GM18909 (cell line): ENCODE results near the gene DUSP9.
"Not testable (repeated sequence)": the region's sequence is repeated elsewhere in the genome, so short reads cannot be mapped to it uniquely, and the experiment has no call there.

Source experiments
- ATAC-seq: cut with Tn5 transposase; IDR thresholded peaks from one replicate; pipeline ENCODE4 v1.9.1; 2021; ENCODE audit warnings: mild to moderate bottlenecking; ENCODE audit not compliant: unreplicated experiment, poor library complexity

Gene DUSP9

DNA sequence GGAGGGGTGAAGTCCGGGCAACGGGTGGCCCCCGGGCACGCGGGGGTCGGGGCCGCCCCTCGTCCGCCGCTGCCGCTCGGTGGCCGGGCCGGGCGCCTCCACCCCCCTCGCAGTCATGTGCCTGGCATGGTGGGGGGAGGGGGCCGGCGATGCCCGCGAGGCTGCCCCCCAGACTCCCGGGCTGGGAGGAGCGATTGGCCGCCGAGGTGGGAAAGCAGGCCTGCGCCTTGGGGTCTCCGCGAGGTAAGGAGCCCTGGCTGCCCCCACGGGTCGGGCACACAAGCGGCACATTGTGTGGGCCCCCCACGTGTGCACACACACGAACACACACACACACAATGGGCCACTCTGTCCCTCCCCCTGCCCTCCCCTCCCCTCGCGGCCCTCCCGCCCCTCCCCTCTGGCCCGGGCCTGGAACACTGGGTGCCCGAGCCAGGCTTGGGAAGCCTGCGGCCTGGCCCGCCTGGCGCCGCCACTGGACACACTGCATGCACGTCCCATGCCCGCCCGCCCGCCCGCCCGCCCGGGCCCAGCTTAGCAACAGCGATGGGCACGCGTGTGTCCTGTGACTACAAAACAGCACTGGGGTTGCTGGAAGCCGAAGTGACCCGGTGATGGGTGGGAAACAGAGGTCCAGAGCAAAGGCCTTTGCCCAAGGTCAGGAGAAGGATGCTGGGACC is 42.0 kb downstream of the DUSP9 start:
- ATAC-seq = no peak

DNA sequence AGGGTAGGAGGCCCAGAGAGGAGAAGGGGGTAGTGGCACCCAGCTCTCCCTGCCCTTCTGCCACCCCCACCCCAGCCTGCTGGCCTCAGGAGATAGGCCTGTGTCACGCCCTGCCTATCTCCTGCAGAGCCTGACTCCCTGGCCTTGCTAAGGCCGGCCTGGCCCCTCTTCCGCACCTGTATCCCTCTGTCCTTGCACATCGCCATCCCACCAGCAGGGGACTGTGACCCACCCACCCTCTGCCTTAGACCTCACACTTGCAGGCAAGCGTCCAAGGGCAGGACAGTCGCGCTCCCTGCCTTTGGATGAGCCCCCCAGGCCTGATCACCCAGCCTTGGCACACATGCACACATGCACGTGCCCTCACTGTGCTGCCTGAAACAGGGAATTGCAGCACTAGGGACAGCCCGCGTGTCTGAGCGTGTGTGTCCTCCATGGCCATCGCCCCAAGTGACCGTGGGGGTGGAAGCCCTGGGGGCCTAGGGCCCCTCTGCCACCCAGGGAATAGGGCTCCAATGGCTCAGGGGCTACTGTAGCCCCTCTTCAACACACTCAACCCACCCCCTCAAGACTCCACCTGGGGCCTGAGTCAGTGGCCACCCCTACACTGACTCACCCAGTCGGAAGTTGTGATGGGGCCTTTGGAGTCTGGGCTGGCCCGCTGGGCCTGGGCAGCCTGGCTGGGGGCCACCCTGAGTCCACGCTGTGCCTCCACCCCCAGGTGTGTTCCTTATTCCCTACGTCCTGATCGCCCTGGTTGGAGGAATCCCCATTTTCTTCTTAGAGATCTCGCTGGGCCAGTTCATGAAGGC is 42.9 kb downstream of the DUSP9 start:
- ATAC-seq = no peak

DNA sequence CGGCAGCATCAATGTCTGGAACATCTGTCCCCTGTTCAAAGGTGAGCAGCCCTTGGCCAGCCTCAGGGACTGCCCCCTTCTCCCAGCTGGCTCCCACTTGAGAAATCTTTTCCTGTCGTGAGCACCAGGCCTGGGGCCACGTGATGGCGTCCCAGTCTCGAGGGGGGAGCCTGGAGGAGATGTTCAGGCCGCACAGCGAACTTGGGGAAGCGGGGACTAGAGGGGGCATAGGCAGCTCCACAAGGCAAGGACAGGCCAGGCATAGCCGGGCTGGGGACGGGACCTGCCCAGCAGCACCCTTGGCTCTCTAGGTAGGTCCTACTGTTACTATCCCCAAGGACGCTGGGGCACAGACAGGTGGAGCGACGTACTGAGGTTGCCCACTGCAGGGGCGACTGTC is 43.5 kb downstream of the DUSP9 start:
- no peak for ATAC-seq

DNA sequence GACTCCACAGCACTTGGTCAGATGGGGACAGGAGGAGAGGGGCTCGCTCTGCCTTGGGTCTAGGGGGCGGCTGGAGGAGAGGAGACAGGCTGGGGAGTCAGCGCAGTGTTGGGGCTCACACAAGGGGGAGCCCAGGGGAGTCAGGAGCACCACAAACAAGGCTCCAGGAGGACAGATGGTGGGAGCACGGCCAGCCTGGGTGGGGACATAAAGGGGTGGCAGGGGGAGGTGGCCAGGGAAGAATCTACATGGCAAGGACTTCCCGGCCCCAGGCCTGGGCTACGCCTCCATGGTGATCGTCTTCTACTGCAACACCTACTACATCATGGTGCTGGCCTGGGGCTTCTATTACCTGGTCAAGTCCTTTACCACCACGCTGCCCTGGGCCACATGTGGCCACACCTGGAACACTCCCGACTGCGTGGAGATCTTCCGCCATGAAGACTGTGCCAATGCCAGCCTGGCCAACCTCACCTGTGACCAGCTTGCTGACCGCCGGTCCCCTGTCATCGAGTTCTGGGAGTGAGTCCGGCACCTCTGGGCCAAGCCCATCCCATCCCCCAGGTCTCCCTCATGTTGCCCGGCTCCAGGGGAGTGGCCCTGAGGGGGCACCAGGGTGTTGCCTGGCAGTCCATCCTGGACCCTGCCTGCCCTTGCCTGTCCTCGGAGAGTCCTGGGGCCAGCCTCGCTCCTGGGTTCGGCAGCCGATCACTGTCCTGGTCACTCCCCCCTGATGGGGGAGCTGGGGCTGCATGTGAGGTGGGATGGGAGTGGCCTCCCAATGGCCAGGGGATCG is 44.2 kb downstream of the DUSP9 start:
- not testable (repeated sequence) for ATAC-seq

DNA sequence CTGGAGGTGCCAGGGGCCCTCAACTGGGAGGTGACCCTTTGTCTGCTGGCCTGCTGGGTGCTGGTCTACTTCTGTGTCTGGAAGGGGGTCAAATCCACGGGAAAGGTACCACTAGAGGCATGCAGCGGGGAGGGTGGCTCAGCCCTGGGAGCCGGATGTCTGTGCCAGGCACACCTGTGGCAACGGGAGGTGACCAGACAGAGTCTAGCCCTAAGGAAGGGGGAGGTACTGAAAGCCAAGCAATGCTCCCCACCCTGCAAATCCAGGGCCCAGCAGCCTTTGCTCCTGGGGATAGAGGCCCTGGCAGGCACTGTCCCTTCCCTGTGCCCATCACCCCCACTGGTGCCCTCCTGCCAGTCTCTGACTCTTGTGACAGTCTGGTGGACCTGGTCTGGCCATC is 45.0 kb downstream of the DUSP9 start:
- no peak for ATAC-seq

DNA sequence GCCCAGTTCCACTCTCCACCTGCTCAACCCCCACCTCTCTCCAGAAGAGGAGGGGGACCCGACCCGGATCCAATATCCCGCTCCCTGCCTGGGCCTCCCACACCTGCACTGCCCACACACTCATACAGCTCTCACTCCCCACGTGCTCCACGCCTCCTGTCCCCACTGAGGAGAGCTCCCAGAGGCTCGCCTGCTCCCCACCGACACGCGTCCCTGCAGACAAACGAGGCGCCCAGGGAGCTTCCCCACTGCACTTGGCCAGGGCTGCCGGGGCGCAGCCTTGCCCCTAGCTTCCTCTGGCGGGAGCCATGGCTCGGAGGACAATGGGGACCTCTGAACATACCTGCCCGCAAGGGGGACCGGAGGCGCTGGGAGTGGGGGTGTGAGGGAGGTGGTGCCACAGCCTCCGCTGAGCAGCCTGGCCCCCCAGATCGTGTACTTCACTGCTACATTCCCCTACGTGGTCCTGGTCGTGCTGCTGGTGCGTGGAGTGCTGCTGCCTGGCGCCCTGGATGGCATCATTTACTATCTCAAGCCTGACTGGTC is 45.7 kb downstream of the DUSP9 start:
- no peak for ATAC-seq

DNA sequence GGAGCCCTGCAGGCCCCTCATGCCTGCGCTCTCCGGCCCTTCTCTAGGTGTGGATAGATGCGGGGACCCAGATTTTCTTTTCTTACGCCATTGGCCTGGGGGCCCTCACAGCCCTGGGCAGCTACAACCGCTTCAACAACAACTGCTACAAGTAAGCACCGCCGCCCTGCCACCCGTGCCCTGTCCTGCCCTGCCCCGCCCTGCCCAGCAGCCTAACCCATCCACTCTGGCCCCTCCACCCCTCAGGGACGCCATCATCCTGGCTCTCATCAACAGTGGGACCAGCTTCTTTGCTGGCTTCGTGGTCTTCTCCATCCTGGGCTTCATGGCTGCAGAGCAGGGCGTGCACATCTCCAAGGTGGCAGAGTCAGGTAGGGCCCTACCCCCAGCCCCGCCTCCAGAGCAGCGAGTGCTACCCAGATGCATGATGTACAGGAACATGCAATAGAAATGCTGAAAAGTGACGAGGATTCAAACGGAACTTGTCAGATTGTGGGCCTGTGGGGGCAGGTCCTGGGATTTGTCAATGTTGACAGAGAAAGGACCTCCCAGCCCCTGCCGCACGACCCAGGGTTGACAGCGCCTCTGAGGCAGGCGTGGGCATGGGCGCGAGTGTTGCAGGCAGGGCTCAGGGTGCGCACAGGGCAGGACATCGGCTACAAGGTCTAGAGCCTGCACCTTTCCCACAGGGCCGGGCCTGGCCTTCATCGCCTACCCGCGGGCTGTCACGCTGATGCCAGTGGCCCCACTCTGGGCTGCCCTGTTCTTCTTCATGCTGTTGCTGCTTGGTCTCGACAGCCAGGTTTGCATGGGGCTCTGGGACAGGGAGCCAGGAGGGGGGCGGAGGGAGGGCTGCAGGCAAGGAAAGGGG is 46.4 kb downstream of the DUSP9 start:
- ATAC-seq = no peak

DNA sequence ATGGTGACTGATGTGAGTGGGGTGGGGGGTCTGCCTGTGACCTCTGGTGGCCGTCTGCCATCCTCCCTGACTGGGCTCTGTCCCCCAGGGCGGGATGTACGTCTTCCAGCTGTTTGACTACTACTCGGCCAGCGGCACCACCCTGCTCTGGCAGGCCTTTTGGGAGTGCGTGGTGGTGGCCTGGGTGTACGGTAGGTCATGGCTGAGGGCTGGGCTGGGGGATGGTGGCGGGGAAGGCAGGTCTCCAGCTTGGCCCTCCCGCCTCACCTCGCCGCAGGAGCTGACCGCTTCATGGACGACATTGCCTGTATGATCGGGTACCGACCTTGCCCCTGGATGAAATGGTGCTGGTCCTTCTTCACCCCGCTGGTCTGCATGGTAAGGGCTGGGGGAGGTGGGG is 47.3 kb downstream of the DUSP9 start:
- ATAC-seq = not testable (repeated sequence)

DNA sequence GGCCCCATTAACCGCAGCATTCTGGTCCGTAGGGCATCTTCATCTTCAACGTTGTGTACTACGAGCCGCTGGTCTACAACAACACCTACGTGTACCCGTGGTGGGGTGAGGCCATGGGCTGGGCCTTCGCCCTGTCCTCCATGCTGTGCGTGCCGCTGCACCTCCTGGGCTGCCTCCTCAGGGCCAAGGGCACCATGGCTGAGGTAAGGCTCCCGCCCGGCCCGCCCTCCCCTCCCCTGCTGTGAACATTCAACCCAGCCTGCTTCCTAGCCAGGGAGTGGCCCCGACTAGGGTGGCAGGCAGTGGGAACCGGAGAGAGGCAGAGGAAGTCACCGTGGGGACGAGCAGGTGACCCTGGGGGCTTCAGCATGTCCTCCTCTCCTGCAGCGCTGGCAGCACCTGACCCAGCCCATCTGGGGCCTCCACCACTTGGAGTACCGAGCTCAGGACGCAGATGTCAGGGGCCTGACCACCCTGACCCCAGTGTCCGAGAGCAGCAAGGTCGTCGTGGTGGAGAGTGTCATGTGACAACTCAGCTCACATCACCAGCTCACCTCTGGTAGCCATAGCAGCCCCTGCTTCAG is 47.8 kb downstream of the DUSP9 start:
- ATAC-seq = no peak

DNA sequence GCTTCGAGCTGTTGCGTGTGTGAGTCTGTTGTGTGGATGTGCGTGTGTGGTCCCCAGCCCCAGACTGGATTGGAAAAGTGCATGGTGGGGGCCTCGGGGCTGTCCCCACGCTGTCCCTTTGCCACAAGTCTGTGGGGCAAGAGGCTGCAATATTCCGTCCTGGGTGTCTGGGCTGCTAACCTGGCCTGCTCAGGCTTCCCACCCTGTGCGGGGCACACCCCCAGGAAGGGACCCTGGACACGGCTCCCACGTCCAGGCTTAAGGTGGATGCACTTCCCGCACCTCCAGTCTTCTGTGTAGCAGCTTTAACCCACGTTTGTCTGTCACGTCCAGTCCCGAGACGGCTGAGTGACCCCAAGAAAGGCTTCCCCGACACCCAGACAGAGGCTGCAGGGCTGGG is 49.1 kb downstream of the DUSP9 start:
- no peak for ATAC-seq

DNA sequence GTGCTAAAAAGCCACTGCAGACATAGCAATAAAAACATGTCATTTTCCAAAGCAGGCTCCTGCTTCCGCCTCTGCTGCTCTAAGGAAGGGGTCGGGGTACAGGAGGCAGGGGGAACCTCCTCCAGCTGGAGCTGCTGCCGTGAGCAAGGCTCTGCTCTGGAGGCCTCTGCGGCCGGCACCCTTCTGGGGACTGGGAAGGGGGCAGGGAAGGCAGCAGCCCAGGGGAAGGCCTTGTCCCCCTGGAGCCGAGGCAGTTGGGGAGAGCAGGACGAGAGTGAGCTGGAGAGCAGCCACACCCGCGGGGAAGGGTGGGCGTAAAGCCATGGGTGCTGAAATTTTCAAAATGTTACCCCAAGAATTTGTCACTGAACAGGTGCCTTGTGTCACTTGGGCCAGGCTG is 49.5 kb downstream of the DUSP9 start:
- not testable (repeated sequence) for ATAC-seq

DNA sequence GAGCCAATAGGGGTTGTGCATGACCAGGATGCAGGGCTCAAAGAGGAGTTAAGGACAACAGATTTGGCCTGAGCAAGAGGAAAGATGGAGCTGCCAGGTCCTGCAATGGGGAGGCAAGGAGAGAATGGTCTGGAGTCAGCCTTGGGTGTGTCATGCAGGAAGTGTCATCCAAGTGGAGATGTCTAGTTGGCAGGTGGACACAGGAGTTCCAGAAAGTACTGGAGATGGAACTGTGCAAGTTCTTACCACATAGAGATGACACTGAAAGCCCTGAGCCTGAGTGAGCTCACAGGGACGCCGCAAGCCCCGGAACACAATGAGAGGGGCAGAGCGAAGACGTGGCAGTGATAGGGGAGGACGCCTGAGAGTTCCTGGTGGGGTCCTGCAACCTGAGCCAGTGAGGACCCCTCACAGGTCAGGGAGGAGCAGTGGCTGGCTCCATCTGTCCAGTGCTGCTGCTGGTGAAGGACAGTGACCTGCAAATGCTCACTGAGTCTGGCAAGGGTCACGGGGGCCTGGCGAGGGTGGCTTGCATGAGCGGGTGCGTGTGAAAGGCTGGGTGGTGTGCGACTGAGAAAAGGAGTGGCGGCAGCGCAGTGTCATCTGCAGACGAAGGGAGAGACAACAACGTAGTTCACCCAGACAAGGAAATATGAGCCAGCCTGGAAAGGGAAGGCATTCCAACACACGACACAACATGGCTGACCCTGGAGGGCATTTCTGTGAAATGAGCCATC is 50.2 kb downstream of the DUSP9 start:
- ATAC-seq = not testable (repeated sequence)

DNA sequence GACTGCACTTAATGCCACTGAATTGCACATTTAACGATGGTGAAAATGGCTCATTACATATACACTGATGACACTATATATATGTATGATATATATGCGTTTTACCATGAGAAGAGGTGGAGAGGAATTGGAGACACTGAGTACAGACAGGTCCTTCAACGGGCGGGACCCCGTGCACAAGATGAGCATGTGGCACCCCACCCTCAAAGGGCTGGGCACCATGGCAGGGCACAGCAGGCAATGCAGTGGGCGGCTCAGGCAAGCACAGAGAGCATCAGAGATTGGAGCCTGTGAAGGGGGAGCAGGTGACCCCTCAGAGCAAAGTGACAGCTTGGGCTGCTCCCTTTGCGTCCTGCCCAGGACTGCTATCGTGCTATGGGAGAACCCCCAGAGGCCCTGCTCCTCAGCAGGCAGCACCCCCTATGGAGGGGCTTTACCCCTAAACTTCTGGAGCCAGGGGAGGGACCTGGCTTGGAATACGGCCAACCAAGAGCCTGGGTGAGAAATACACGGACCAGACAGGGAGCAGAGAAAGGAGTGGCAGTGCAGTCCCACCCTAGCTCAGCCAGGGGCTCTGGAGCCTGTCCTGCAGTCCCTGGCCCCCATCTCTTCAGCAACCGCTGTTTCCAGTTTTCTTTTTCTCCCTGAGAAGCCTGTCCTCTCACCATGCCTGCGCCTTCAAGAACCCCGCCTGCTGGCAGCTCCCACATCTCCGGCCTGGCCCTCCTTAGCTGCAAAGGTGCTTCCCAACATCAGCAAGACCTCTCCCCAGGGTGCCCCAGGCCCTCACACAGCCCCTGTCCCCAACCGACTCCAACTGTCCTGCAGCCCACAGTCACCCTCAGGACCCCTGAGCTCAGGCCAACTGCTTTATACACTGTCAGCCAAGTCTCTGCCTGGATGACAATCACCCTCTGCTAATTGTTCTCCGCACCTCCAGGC is 51.2 kb downstream of the DUSP9 start:
- no peak for ATAC-seq

DNA sequence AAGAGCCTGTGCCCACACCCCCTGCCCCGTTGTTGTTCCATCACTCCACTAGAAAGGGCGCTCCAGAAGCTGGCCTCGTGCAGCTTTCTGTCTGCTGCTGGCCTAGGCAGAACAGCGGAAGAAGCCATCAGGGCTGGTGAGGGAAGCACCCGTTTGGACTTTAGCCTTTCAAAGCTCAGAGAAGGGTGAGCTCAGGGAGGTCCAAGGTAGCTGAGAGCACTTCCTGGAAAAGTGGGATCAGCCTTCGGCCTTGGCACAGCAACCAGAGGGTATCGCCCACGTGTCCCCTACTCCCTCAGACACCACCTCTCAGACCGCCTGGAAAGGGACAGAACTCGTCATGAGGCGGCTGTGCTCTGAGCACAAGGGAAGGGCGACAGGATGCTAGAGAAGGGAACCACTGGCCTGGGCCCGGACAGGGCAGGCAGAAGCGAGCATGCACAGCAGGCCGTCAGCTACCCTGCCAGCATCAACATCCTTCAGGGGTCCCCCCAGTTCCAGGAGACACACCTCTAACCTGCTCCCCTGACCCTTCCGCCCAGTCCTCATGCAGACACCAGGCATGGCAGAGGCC is 52.3 kb downstream of the DUSP9 start:
- ATAC-seq = not testable (repeated sequence)

DNA sequence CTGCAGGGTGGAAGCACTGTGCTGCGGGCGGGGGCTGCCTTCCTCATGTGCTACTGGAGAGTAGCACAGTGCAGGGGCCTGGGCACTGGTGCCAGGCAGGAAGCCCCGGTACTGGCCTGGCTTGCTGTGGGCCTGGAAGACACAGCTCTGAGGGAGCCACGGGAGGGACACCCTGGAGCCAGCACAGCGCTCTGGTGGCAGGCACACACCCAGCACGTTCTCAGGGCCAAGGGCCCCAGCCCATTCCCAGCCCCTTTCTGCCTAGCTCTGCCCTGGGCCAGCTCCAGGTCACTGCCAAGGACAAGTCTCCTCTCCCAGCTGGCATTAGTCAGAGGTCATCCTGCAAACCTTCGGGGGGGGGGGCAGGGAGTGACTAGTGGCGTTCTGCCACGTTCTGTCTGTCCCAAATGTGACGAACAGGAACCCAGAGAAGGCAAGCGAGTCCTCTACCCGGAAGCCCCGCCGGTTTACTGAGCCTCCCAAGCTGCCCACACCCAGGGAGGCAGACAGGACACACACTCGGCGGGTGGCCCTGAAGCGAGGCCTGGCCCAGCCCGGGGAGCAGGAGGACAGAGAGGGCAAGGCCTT is 52.9 kb downstream of the DUSP9 start:
- ATAC-seq = not testable (repeated sequence)

DNA sequence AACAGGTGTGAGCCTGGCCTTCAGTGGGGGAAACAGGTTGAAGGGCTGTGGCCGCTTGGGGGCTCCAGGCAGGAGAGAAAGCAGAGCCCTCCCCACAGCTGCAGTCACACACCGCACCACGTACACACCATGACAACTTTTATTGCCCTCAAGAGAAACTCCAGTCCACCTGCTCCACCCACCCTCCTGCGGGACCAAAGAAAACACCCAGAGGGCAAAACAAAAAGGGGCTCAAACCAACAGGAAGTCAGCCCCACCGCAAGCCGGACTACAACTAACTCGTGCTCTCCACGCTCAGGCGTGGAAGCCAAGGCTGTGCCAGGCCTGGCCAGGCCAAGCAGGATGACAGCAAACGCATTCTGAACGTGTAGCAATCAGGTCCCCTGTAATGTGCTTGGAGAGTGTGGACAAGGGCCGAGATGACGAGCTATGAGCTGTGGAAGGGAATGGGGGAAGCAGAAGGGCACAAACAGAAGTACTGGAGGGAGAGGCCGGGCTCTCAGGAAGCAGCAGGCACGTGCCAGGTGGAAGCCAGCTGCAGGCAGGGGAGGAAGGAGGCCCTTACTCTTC is 53.5 kb downstream of the DUSP9 start:
- no peak for ATAC-seq
